Measurements from ENCODE around the gene ALX3.

Gene ALX3

DNA sequence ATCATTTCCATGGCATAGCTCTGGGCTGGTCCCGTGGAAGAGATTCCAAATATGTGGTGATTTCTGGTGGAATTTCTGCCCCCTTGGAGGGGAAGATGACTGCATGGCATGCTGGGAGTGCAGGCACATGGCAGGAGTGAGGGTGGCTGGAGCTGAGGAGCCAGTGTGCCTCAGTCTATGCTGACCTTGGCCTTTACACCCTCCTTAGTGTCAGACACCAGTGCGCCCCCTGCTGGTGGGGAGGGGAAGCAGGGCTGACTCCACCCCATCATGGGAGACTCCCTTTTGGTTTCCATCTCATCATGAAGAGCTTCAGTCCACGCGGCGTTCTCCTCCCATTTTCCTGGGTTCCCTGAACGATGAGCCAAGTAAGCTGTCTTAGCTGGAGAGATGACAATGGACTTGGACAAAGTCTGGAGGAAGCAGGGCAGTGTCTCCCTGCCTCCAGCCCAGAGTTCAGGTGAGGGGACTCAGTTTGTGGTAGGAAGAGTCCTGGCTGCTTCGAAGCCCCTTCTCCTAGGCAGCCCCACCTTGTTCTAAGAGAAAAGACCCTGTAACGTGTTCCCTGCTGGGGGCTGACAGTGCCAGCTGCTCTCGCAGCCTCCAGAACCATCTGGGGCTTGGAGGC lies 10.3 kb downstream of the ALX3 start:
- peak; percentile 77 for DNase-seq (ENCODE audit: low read depth)
- TF ChIP-seq, protein P1, sequence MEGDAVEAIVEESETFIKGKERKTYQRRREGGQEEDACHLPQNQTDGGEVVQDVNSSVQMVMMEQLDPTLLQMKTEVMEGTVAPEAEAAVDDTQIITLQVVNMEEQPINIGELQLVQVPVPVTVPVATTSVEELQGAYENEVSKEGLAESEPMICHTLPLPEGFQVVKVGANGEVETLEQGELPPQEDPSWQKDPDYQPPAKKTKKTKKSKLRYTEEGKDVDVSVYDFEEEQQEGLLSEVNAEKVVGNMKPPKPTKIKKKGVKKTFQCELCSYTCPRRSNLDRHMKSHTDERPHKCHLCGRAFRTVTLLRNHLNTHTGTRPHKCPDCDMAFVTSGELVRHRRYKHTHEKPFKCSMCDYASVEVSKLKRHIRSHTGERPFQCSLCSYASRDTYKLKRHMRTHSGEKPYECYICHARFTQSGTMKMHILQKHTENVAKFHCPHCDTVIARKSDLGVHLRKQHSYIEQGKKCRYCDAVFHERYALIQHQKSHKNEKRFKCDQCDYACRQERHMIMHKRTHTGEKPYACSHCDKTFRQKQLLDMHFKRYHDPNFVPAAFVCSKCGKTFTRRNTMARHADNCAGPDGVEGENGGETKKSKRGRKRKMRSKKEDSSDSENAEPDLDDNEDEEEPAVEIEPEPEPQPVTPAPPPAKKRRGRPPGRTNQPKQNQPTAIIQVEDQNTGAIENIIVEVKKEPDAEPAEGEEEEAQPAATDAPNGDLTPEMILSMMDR (IDR thresholded peaks at IDR 0.05; ENCODE audit: insufficient read depth, low read depth, low read length, missing control alignments), result peak; percentile 96
- no peak overlapping the region for H3K4me3 ChIP-seq (ENCODE audit: low read depth, low read length)

DNA sequence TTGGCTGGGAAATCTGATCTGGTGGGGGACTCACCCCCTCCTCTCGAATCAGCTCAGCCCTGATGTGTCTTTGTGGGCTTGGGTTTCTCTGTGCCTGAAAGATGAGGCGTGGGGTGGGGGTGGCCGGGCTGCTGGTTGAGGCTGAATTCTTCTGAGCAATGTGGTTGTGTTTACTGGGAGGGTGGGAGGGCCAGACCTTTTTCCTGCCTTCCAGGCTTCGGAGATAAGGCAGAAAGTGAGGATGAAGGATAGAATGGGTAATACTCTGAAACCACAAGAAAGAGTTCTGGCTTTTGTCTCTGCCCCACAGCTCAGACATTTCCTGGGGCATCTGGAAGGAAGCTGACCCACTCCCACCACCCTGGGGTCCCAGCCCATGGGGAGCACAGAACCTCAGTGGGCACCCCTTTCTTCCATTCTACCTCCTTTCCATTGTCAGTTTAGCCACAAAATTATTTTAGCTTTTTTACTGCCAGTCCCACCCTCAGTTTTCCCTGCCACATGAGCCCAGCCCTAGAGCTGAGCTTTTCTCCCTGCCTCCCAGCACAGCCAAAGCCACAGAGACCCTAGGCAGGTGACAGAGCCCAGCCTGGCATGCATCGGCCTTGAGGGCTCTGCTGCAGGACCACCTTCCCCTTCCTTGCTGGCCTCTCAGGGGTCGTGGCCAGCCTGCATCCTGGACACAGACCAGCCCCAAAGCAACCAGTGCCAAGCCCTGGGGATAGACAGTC lies 11.2 kb downstream of the ALX3 start:
- DNase-seq (ENCODE audit: low read depth), result no peak
- H3K4me3 ChIP-seq (ENCODE audit: low read depth, low read length), result no peak overlapping the region
- TF ChIP-seq, protein P1 (IDR thresholded peaks at IDR 0.05; ENCODE audit: insufficient read depth, low read depth, low read length, missing control alignments), result no peak

DNA sequence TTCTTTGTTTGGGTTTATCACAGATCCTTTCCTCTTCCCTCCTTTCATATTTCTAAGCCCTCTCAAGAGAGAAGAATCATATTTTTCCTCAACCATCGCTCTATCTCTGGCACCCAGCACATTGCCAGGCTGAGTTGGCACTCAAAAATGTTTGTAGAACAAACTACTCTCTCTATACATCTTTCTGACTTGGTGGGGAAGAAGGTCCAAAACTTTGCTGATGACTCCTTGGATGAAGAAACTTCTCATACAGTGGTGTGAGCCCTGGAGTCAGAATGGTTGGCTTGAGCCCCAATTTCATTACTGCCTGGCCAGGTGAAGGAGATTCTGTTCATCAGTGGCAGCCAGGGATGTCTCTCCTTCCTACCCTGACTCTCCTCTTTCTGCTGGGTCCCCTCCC lies 11.9 kb downstream of the ALX3 start:
- no peak for DNase-seq (ENCODE audit: low read depth)
- TF ChIP-seq, protein P1 (IDR thresholded peaks at IDR 0.05; ENCODE audit: insufficient read depth, low read depth, low read length, missing control alignments), result no peak
- H3K4me3 ChIP-seq (ENCODE audit: low read depth, low read length), result no peak overlapping the region

DNA sequence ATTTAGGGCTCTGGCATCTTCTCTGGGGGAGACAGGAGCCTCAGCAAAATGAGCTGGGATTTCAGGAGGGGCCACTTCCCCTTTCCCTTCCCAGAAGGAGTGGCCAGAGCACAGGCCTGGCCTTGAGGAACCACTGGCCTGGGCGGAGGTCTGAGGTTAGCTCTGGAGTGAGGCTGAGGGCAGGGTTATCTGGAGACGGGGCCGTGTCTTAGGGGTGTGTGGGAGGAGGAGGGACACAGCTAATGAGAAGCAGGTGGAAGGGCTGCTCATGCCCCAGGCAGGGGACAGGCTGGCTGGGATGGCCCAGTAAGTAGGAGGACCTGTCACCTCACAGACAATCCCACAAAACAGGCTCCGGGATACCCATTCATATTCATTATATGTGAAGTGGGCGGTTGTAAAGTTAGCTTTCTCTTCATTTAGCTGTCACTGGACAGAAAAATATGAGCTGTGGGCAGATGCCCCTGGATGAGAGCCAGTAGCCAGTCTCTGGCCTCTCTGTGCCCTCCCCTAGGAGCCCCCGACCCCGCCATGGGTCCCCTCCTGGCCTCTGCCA lies 12.4 kb downstream of the ALX3 start:
- no peak overlapping the region for H3K4me3 ChIP-seq (ENCODE audit: low read depth, low read length)
- no peak for DNase-seq (ENCODE audit: low read depth)
- TF ChIP-seq, protein P1 (IDR thresholded peaks at IDR 0.05; ENCODE audit: insufficient read depth, low read depth, low read length, missing control alignments), result no peak

DNA sequence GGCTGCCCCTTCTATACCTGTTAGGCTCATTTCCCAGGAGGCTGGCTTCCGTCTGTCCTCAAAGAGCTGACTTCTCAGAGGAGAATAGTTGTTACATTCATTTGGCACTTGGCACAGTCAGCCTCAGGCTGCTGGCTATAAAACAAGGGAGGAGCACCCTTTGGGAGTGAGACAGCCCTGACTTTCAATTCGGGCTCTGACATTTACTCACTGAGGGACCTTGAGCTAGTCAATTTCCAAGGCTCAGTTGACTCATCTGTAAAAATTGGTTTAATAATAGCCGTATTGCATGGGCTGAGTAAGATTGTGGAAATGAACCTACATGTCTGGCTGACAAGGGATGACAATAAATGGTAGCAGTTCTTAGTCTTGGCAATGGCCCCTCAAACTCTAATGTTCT lies 13.7 kb downstream of the ALX3 start:
- DNase-seq (ENCODE audit: low read depth), result no peak
- H3K4me3 ChIP-seq (ENCODE audit: low read depth, low read length), result no peak overlapping the region
- TF ChIP-seq, protein P1 (IDR thresholded peaks at IDR 0.05; ENCODE audit: insufficient read depth, low read depth, low read length, missing control alignments), result no peak

DNA sequence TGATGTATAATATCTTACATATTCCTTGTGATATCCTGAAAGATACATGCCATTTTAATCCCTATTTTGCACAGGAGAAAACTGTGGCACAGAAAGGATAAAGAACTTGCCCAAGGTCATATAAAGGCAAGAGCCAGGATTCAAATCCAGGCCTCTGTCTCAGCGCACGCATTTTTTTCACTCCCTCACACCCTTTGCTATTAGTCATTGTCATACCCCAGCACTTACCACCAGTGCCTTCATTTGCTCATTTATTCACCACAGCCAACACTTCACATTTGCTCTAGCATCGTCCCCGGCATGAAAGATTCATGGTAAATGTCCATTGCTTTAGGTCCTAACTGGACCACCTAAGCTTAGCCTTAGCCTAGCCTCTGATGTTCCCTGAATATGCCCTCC lies 14.2 kb downstream of the ALX3 start:
- no peak for DNase-seq (ENCODE audit: low read depth)
- TF ChIP-seq, protein P1 (IDR thresholded peaks at IDR 0.05; ENCODE audit: insufficient read depth, low read depth, low read length, missing control alignments), result no peak
- no peak overlapping the region for H3K4me3 ChIP-seq (ENCODE audit: low read depth, low read length)

All from GM12865 (cell line).